OCI-M2 (cell line): ENCODE data around the gene ATP8B3.
"Not testable (repeated sequence)": the region's sequence is repeated elsewhere in the genome, so short reads cannot be mapped to it uniquely, and the experiment has no call there.

ENCODE experiments used
- DNase-seq: peaks from one replicate; lab custom pipeline; 2025; ENCODE audit not compliant: unreplicated experiment; lab: John Stamatoyannopoulos, UW

Gene ATP8B3

GRCh38 chr19:1774989-1775772 is 36.9 kb downstream of the ATP8B3 start:
- DNase-seq = no peak

GRCh38 chr19:1773184-1773583 is 38.9 kb downstream of the ATP8B3 start:
- no peak for DNase-seq

GRCh38 chr19:1770866-1771576 is 41.1 kb downstream of the ATP8B3 start:
- DNase-seq = no peak

- DNase-seq = no peak
Measured at GRCh38 chr19:1769645-1769985, 42.5 kb downstream of the ATP8B3 start.

- DNase-seq = no peak
Measured at GRCh38 chr19:1768918-1769644, 43.0 kb downstream of the ATP8B3 start.

- DNase-seq = no peak
Measured at GRCh38 chr19:1768248-1768647, 43.8 kb downstream of the ATP8B3 start.

GRCh38 chr19:1767464-1767933 is 44.6 kb downstream of the ATP8B3 start:
- no peak for DNase-seq

- DNase-seq = no peak
Measured at GRCh38 chr19:1766800-1767352, 45.2 kb downstream of the ATP8B3 start.

GRCh38 chr19:1765904-1766799 is 45.9 kb downstream of the ATP8B3 start:
- DNase-seq = no peak

- DNase-seq = no peak
Measured at GRCh38 chr19:1765232-1765903, 46.7 kb downstream of the ATP8B3 start.

GRCh38 chr19:1764729-1765128 is 47.3 kb downstream of the ATP8B3 start:
- DNase-seq = no peak

GRCh38 chr19:1763648-1764639 is 48.1 kb downstream of the ATP8B3 start:
- DNase-seq = no peak

- no peak for DNase-seq
Measured at GRCh38 chr19:1762243-1763117, 49.6 kb downstream of the ATP8B3 start.

- no peak for DNase-seq
Measured at GRCh38 chr19:1761528-1762242, 50.4 kb downstream of the ATP8B3 start.

GRCh38 chr19:1760786-1761527 is 51.1 kb downstream of the ATP8B3 start:
- DNase-seq = not testable (repeated sequence)

- no peak for DNase-seq
Measured at GRCh38 chr19:1760020-1760419, 52.1 kb downstream of the ATP8B3 start.
